OCI-LY3 (cell line): ENCODE measurements around the gene CYP4F3.

Experiments used
- H2AFZ ChIP-seq: fragments of 200-600, 300-600 bp; shearing (Covaris generic); 2 replicates; pipeline ENCODE4 v1.6.0; 2014; ENCODE audit warnings: antibody characterized with exemption, low read depth, low read length
- H3K27ac ChIP-seq: fragments of 200-600, 300-600 bp; sonication (generic); 2 replicates; pipeline ENCODE4 v1.5.1; 2014; ENCODE audit warnings: mild to moderate bottlenecking, low read length, moderate library complexity, mixed read lengths
- H3K27me3 ChIP-seq: fragments of 200-600, 300-600 bp; sonication (generic); 2 replicates; pipeline ENCODE4 v1.6.1; 2014; ENCODE audit warnings: low read depth, low read length, mixed read lengths
- H3K36me3 ChIP-seq: fragments of 200-600, 300-600 bp; sonication (generic); replicated peaks from 2 replicates; pipeline ENCODE3; 2014; ENCODE audit warnings: low read depth, low read length, mixed read lengths
- H3K4me1 ChIP-seq: fragments of 300-600, 200-600 bp; sonication (generic); 2 replicates; pipeline ENCODE4 v1.6.1; 2014; ENCODE audit warnings: low read length, mixed read lengths
- H3K4me2 ChIP-seq: fragments of 200-600, 300-600 bp; sonication (generic); 2 replicates; pipeline ENCODE4 v1.6.1; 2014; ENCODE audit warnings: low read length, mixed read lengths
- H3K4me3 ChIP-seq: fragments of 300-600, 200-600 bp; sonication (generic); 2 replicates; pipeline ENCODE4 v1.5.1; 2014; ENCODE audit warnings: antibody characterized with exemption, mild to moderate bottlenecking, low read length, moderate library complexity
- H3K79me2 ChIP-seq: fragments of 300-600, 200-600 bp; shearing (Covaris generic); 2 replicates; pipeline ENCODE4 v1.6.1; 2014; ENCODE audit warnings: mild to moderate bottlenecking, low read length, mixed read lengths
- H3K9ac ChIP-seq: fragments of 300-600, 200-600 bp; shearing (Covaris generic); 2 replicates; pipeline ENCODE4 v1.6.0; 2014; ENCODE audit warnings: mild to moderate bottlenecking, low read length, moderate library complexity
- H3K9me3 ChIP-seq: fragments of 200-600, 300-600 bp; shearing (Covaris generic); 2 replicates; pipeline ENCODE4 v1.6.1; 2014; ENCODE audit warnings: low read length, mixed read lengths; ENCODE audit not compliant: insufficient read depth
- H4K20me1 ChIP-seq: fragments of 200-600, 300-600 bp; sonication (generic); 2 replicates; pipeline ENCODE4 v1.6.1; 2016; ENCODE audit warnings: low read length, mixed read lengths; ENCODE audit not compliant: insufficient read depth
- CTCF ChIP-seq: fragments of 200-600, 300-600 bp; sonication (generic); IDR thresholded peaks from 2 replicates; pipeline ENCODE4 v1.5.1; 2014; ENCODE audit warnings: antibody characterized with exemption, low read length, low read depth
- EZH2phosphoT487 ChIP-seq: fragments of 200-600 bp; shearing (Covaris generic); IDR thresholded peaks from 2 replicates; pipeline ENCODE4 v1.6.1; 2018; ENCODE audit warnings: antibody characterized with exemption, mixed run types, low read depth

Gene CYP4F3

GRCh38 chr19:15671237-15671821 lies 30.6 kb downstream of the CYP4F3 start:
- TF ChIP-seq EZH2phosphoT487: no peak
- TF ChIP-seq CTCF: no peak
- no peaks in the 10 kb centered on the region for H3K36me3 ChIP-seq
- H3K4me1 ChIP-seq: no peaks in the 10 kb centered on the region
- H4K20me1 ChIP-seq: no peaks in the 10 kb centered on the region
- H3K4me3 ChIP-seq: no peak overlapping the region
- H3K9me3 ChIP-seq: no peaks in the 10 kb centered on the region
- H2AFZ ChIP-seq: no peak overlapping the region
- H3K27ac ChIP-seq: no peak overlapping the region
- H3K79me2 ChIP-seq: no peaks in the 10 kb centered on the region
- no peak overlapping the region for H3K9ac ChIP-seq
- no peak overlapping the region for H3K4me2 ChIP-seq
- H3K27me3 ChIP-seq: no peaks in the 10 kb centered on the region

GRCh38 chr19:15671891-15672579 lies 31.3 kb downstream of the CYP4F3 start:
- no peak overlapping the region for H3K4me2 ChIP-seq
- TF ChIP-seq CTCF (no peak), EZH2phosphoT487 (no peak)

GRCh38 chr19:15672580-15673175 lies 32.0 kb downstream of the CYP4F3 start, which contains the start of gene CYP4F12:
TSS of gene CYP4F12 (plus strand) at chr19:15673087. CDS start at chr19:15673530, 443 bp downstream.
- Histone ChIP-seq H4K20me1 (no peaks in the 10 kb centered on the region), H2AFZ (no peak within 1 kb of the TSS), H3K4me2 (no peak within 1 kb of the TSS)

More at GRCh38 chr19:15671891-15672579, 31.3 kb downstream of the CYP4F3 start:
- Histone ChIP-seq H3K79me2 (no peaks in the 10 kb centered on the region), H3K4me1 (no peaks in the 10 kb centered on the region), H3K4me3 (no peak overlapping the region), H3K36me3 (no peaks in the 10 kb centered on the region), H4K20me1 (no peaks in the 10 kb centered on the region), H3K9ac (no peak overlapping the region), H3K27me3 (no peaks in the 10 kb centered on the region), H2AFZ (no peak overlapping the region), H3K9me3 (no peaks in the 10 kb centered on the region), H3K27ac (no peak overlapping the region)

More at GRCh38 chr19:15672580-15673175, 32.0 kb downstream of the CYP4F3 start, which contains the start of gene CYP4F12:
- Histone ChIP-seq H3K9me3 (no peaks in the 10 kb centered on the region), H3K9ac (no peak within 1 kb of the TSS), H3K4me3 (no peak within 1 kb of the TSS), H3K79me2 (no peaks in the 10 kb centered on the region), H3K4me1 (no peaks in the 10 kb centered on the region), H3K27me3 (no peaks in the 10 kb centered on the region), H3K27ac (no peak within 1 kb of the TSS), H3K36me3 (no peaks in the 10 kb centered on the region)
- TF ChIP-seq CTCF (no peak), EZH2phosphoT487 (no peak)
